ENCODE data around the gene NBEAL2.

Gene NBEAL2

GRCh38 chr3:46978985-46979944 is at the start of gene NBEAL2 (continued):
- TF ChIP-seq, protein P1, sequence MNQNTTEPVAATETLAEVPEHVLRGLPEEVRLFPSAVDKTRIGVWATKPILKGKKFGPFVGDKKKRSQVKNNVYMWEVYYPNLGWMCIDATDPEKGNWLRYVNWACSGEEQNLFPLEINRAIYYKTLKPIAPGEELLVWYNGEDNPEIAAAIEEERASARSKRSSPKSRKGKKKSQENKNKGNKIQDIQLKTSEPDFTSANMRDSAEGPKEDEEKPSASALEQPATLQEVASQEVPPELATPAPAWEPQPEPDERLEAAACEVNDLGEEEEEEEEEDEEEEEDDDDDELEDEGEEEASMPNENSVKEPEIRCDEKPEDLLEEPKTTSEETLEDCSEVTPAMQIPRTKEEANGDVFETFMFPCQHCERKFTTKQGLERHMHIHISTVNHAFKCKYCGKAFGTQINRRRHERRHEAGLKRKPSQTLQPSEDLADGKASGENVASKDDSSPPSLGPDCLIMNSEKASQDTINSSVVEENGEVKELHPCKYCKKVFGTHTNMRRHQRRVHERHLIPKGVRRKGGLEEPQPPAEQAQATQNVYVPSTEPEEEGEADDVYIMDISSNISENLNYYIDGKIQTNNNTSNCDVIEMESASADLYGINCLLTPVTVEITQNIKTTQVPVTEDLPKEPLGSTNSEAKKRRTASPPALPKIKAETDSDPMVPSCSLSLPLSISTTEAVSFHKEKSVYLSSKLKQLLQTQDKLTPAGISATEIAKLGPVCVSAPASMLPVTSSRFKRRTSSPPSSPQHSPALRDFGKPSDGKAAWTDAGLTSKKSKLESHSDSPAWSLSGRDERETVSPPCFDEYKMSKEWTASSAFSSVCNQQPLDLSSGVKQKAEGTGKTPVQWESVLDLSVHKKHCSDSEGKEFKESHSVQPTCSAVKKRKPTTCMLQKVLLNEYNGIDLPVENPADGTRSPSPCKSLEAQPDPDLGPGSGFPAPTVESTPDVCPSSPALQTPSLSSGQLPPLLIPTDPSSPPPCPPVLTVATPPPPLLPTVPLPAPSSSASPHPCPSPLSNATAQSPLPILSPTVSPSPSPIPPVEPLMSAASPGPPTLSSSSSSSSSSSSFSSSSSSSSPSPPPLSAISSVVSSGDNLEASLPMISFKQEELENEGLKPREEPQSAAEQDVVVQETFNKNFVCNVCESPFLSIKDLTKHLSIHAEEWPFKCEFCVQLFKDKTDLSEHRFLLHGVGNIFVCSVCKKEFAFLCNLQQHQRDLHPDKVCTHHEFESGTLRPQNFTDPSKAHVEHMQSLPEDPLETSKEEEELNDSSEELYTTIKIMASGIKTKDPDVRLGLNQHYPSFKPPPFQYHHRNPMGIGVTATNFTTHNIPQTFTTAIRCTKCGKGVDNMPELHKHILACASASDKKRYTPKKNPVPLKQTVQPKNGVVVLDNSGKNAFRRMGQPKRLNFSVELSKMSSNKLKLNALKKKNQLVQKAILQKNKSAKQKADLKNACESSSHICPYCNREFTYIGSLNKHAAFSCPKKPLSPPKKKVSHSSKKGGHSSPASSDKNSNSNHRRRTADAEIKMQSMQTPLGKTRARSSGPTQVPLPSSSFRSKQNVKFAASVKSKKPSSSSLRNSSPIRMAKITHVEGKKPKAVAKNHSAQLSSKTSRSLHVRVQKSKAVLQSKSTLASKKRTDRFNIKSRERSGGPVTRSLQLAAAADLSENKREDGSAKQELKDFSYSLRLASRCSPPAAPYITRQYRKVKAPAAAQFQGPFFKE (tag by site-specific recombination; IDR thresholded peaks at IDR 0.05; ENCODE audit: borderline replicate concordance) = no peak
- TF ChIP-seq ZNF670 (tag by site-specific recombination; IDR thresholded peaks at IDR 0.05; ENCODE audit: low read depth) (no peak), ZNF248 (tag by site-specific recombination; IDR thresholded peaks at IDR 0.05) (no peak), ZNF488 (tag by site-specific recombination; IDR thresholded peaks at IDR 0.05) (no peak), ZNF175 (tag by site-specific recombination; IDR thresholded peaks at IDR 0.05) (no peak), ZFP41 (tag by site-specific recombination; IDR thresholded peaks at IDR 0.05; ENCODE audit: borderline replicate concordance) (no peak), ZNF292 (tag by site-specific recombination; IDR thresholded peaks at IDR 0.05; ENCODE audit: borderline replicate concordance, low read depth) (no peak), ZNF658 (tag by site-specific recombination; IDR thresholded peaks at IDR 0.05) (no peak), ZBTB49 (tag by site-specific recombination; IDR thresholded peaks at IDR 0.05; ENCODE audit: low read depth) (no peak), ZNF629 (tag by site-specific recombination; IDR thresholded peaks at IDR 0.05) (no peak), ZNF10 (tag by site-specific recombination; IDR thresholded peaks at IDR 0.05) (no peak), ZNF202 (tag by site-specific recombination; IDR thresholded peaks at IDR 0.05; ENCODE audit: borderline replicate concordance) (no peak), EGR2 (tag by site-specific recombination; IDR thresholded peaks at IDR 0.05; ENCODE audit: low read depth) (0 out of 2 replicates have a peak, but pooled peaks have one; percentile 17), ZNF701 (tag by site-specific recombination; IDR thresholded peaks at IDR 0.05) (no peak), SP3 (tag by site-specific recombination; IDR thresholded peaks at IDR 0.05) (peak; percentile 90), ZNF24 (tag by site-specific recombination; IDR thresholded peaks at IDR 0.05) (0 out of 2 replicates have a peak, but pooled peaks have one; percentile 29), ZNF571 (tag by site-specific recombination; IDR thresholded peaks at IDR 0.05) (no peak), ZNF791 (tag by site-specific recombination; IDR thresholded peaks at IDR 0.05) (no peak), ZNF280D (tag by site-specific recombination; IDR thresholded peaks at IDR 0.05) (no peak), ZNF660 (tag by site-specific recombination; IDR thresholded peaks at IDR 0.05) (0 out of 2 replicates have a peak, but pooled peaks have one; percentile 24), ZSCAN18 (tag by site-specific recombination; IDR thresholded peaks at IDR 0.05) (no peak)
- TF ChIP-seq, protein P2, sequence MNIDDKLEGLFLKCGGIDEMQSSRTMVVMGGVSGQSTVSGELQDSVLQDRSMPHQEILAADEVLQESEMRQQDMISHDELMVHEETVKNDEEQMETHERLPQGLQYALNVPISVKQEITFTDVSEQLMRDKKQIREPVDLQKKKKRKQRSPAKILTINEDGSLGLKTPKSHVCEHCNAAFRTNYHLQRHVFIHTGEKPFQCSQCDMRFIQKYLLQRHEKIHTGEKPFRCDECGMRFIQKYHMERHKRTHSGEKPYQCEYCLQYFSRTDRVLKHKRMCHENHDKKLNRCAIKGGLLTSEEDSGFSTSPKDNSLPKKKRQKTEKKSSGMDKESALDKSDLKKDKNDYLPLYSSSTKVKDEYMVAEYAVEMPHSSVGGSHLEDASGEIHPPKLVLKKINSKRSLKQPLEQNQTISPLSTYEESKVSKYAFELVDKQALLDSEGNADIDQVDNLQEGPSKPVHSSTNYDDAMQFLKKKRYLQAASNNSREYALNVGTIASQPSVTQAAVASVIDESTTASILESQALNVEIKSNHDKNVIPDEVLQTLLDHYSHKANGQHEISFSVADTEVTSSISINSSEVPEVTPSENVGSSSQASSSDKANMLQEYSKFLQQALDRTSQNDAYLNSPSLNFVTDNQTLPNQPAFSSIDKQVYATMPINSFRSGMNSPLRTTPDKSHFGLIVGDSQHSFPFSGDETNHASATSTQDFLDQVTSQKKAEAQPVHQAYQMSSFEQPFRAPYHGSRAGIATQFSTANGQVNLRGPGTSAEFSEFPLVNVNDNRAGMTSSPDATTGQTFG (tag by site-specific recombination; IDR thresholded peaks at IDR 0.05; ENCODE audit: borderline replicate concordance) = no peak

All from HEK293 (cell line).